HepG2 (cell line): Measurements from ENCODE around the gene B4GALT3. TPM values are rescaled to one million over a fixed set of nuclear protein-coding genes. Genes with fewer than 3 reads are reported as not detected.
A peak's percentile ranks its signal among the peaks of the same experiment; 100 is the strongest.

Experiments
- CBX2 ChIP-seq, 2 experiments: fragments of 200-600 bp in 1 of 2; sonication (generic); formaldehyde crosslinking in 1 of 2; IDR thresholded peaks; 2 replicates each; pipeline versions ENCODE4 v1.7.0 to v1.8.1; 2018 to 2022; ENCODE audit warnings: low read depth in 2 of 2, low read length in 1 of 2, mild to moderate bottlenecking in 1 of 2, missing genetic modification reagents in 1 of 2
- CREB1 ChIP-seq, 2 experiments: fragments of 450-650 bp in 1 of 2; IDR thresholded peaks; 2 replicates each; pipeline ENCODE4 v1.6.1; 2016 to 2017; ENCODE audit warnings: control low read depth in 1 of 2, mild to moderate bottlenecking in 1 of 2, missing compliant biosample characterization in 1 of 2, missing genetic modification characterization in 1 of 2
- HNRNPK ChIP-seq: fragments of 200-400 bp; formaldehyde crosslinking; IDR thresholded peaks from 2 replicates; pipeline ENCODE4 v1.6.1; 2018; ENCODE audit warnings: low read length, low read depth, moderate library complexity, mild to moderate bottlenecking; ENCODE audit not compliant: poor library complexity, severe bottlenecking
- HNRNPL ChIP-seq: fragments of 200-400 bp; formaldehyde crosslinking; IDR thresholded peaks from 2 replicates; pipeline ENCODE4 v1.6.1; 2017; ENCODE audit warnings: mild to moderate bottlenecking, low read depth, low read length
- KDM5B ChIP-seq: sonication (generic); formaldehyde crosslinking; IDR thresholded peaks from 2 replicates; pipeline ENCODE4 v1.4.0; 2020; ENCODE audit warnings: missing genetic modification reagents, mild to moderate bottlenecking, borderline replicate concordance
- MIXL1 ChIP-seq: IDR thresholded peaks from 2 replicates; pipeline ENCODE4 v1.6.1; 2016
- MXI1 ChIP-seq: IDR thresholded peaks from 3 replicates; pipeline ENCODE4 v1.6.1; 2012; ENCODE audit warnings: low read depth, low read length, inconsistent platforms, borderline replicate concordance
- MZF1 ChIP-seq: sonication (generic); formaldehyde crosslinking; IDR thresholded peaks from 2 replicates; pipeline ENCODE4 v1.8.1; 2023; ENCODE audit warnings: mild to moderate bottlenecking, missing genetic modification reagents, borderline replicate concordance
- NPAS2 ChIP-seq: sonication (generic); formaldehyde crosslinking; IDR thresholded peaks from 2 replicates; pipeline ENCODE4 v1.8.0; 2022; ENCODE audit warnings: mild to moderate bottlenecking, missing genetic modification reagents, borderline replicate concordance
- PAF1 ChIP-seq: IDR thresholded peaks from 2 replicates; pipeline ENCODE4 v1.6.1; 2016; ENCODE audit warnings: missing genetic modification reagents, missing compliant biosample characterization
- PHB2 ChIP-seq: fragments of 450-650 bp; IDR thresholded peaks from 2 replicates; pipeline ENCODE4 v1.6.1; 2018; ENCODE audit not compliant: partially characterized antibody
- RFX1 ChIP-seq: fragments of 450-650 bp; IDR thresholded peaks from 2 replicates; pipeline ENCODE4 v1.6.1; 2017
- SATB2 ChIP-seq: sonication (generic); formaldehyde crosslinking; IDR thresholded peaks from 2 replicates; pipeline ENCODE4 v1.5.0; 2020; ENCODE audit warnings: missing genetic modification reagents
- SMAD9 ChIP-seq: sonication (generic); formaldehyde crosslinking; IDR thresholded peaks from 2 replicates; pipeline ENCODE4 v1.5.1; 2020; ENCODE audit warnings: mild to moderate bottlenecking, missing genetic modification reagents
- SOX5 ChIP-seq: IDR thresholded peaks from 2 replicates; pipeline ENCODE4 v1.6.1; 2016; ENCODE audit warnings: borderline replicate concordance
- SOX6 ChIP-seq, 2 experiments: fragments of 450-650 bp in 1 of 2; sonication (generic) in 1 of 2; formaldehyde crosslinking in 1 of 2; IDR thresholded peaks; 2 replicates each; pipeline versions ENCODE4 v1.4.0 to v1.6.1; 2017 to 2020; ENCODE audit warnings: antibody characterized with exemption in 1 of 2, mild to moderate bottlenecking in 1 of 2, missing genetic modification reagents in 1 of 2
- SRSF1 ChIP-seq: fragments of 200-400 bp; formaldehyde crosslinking; optimal IDR thresholded peaks from 2 replicates; pipeline ENCODE3; 2017; ENCODE audit warnings: mild to moderate bottlenecking, low read depth, low read length, moderate library complexity
- THAP11 ChIP-seq: IDR thresholded peaks from 2 replicates; pipeline ENCODE4 v1.6.1; 2016; ENCODE audit warnings: missing biosample characterization, missing genetic modification reagents
- TMF1 ChIP-seq: sonication (generic); formaldehyde crosslinking; IDR thresholded peaks from 2 replicates; pipeline ENCODE4 v1.8.1; 2022; ENCODE audit warnings: low read depth, missing genetic modification reagents
- XRCC5 ChIP-seq: fragments of 200-400 bp; formaldehyde crosslinking; optimal IDR thresholded peaks from 2 replicates; pipeline ENCODE3; 2017; ENCODE audit warnings: mild to moderate bottlenecking, low read length
- ZNF354B ChIP-seq: sonication (generic); formaldehyde crosslinking; IDR thresholded peaks from 2 replicates; pipeline ENCODE4 v1.8.0; 2022; ENCODE audit warnings: mild to moderate bottlenecking, missing genetic modification reagents
- ZNF660 ChIP-seq: sonication (generic); formaldehyde crosslinking; IDR thresholded peaks from 2 replicates; pipeline ENCODE4 v1.5.1; 2020; ENCODE audit warnings: mild to moderate bottlenecking, low read depth, missing genetic modification reagents, borderline replicate concordance
- ZNF709 ChIP-seq: sonication (generic); formaldehyde crosslinking; IDR thresholded peaks from 2 replicates; pipeline ENCODE4 v1.5.0; 2020; ENCODE audit warnings: mild to moderate bottlenecking, missing genetic modification reagents
- ZNF782 ChIP-seq: sonication (generic); formaldehyde crosslinking; IDR thresholded peaks from 2 replicates; pipeline ENCODE4 v1.4.0; 2020; ENCODE audit warnings: missing genetic modification reagents, mild to moderate bottlenecking, borderline replicate concordance
- ZNF878 ChIP-seq: sonication (generic); formaldehyde crosslinking; IDR thresholded peaks from 2 replicates; pipeline ENCODE4 v1.8.1; 2023; ENCODE audit warnings: mild to moderate bottlenecking, missing genetic modification reagents, moderate library complexity
- polyA plus RNA-seq, 8 experiments: library from polyadenylated mRNA; depleted of rRNA in 3 of 8; stranded (reverse) in 7 of 8; unstranded in 1 of 8; fragments of >200 nt; fragmentation: Illumina TruSeq in 4 of 8; extraction: Trizol in 4 of 8; gene quantifications; 2 replicates each; pipeline versions ENCODE4 v1.2.1 to v1.2.3, GENCODE V29; 2011 to 2016; ENCODE audit warnings: low read depth in 4 of 8, missing spikeins in 1 of 8, mixed read lengths in 1 of 8; ENCODE audit not compliant: insufficient read depth in 1 of 8
- total RNA-seq, 5 experiments: library from RNA; depleted of rRNA; stranded (reverse); fragments of >200 nt; fragmentation: Illumina TruSeq; extraction: Trizol; gene quantifications; 2 replicates each; pipeline ENCODE4 v1.2.3, GENCODE V29; 2016; ENCODE audit warnings: low read depth in 1 of 5
- TF ChIP-seq, protein P1 (sequence below): sonication (generic); formaldehyde crosslinking; IDR thresholded peaks from 2 replicates; pipeline ENCODE4 v1.5.0; 2020; ENCODE audit warnings: missing genetic modification reagents
- TF ChIP-seq, protein P2 (sequence below): sonication (generic); formaldehyde crosslinking; IDR thresholded peaks from 2 replicates; pipeline ENCODE4 v1.4.0; 2020; ENCODE audit warnings: missing genetic modification reagents
- TF ChIP-seq, protein P3 (sequence below): sonication (generic); formaldehyde crosslinking; IDR thresholded peaks from 2 replicates; pipeline ENCODE4 v1.8.0; 2022; ENCODE audit warnings: mild to moderate bottlenecking, missing genetic modification reagents, moderate library complexity

B4GALT3 gene
- total and polyA plus RNA-seq, 2 of the 13 experiments (the other 11 are each of a cell fraction or from before 2014, with no cell fraction given): 35.6 to 40.4 TPM

DNA sequence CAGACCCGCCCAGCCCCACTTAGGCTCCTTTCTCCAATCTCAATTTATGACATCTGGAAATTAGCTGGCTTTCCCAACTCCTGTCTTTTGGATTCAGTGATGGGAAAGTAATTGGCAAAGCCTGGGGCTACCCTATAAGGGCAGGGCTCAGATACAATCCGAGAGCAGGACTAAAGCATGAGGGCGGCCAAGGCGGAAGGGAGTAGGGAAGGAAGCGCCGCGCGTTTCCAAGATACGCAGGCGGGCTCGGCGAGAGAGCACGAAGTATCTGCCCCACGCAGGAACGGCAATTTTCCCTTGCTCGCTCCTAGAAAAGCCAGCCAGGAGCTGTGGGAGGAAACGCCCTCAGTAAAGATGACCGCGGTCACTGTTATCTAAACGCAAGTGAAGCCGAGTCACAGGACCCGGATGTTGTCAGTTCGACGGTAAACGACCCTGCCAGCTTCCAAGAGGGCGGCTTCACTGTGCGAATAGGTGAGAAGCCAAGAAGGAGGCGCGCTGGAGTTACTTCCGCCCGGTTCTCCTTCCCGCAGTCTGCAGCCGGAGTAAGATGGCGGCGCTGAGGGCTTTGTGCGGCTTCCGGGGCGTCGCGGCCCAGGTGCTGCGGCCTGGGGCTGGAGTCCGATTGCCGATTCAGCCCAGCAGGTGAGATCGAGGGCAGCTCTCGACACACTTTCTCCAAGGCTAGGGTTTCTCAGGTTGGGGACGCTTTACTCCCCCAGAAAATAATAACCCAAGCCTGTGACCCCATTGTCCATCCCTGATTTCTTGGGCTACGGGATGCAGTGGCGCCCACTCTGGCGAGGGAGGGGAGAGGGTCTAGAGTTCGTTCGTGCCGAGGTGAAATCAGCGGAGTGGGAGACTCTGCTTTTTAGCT, 24.8 kb upstream of the B4GALT3 start, which contains the start of gene NDUFS2 (continued):
- TF ChIP-seq, protein P1, sequence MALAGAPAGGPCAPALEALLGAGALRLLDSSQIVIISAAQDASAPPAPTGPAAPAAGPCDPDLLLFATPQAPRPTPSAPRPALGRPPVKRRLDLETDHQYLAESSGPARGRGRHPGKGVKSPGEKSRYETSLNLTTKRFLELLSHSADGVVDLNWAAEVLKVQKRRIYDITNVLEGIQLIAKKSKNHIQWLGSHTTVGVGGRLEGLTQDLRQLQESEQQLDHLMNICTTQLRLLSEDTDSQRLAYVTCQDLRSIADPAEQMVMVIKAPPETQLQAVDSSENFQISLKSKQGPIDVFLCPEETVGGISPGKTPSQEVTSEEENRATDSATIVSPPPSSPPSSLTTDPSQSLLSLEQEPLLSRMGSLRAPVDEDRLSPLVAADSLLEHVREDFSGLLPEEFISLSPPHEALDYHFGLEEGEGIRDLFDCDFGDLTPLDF (CRISPR knock-in tag): no peak
- TF ChIP-seq ZNF782 (CRISPR knock-in tag) (no peak), HNRNPK (no peak), MXI1 (peak; percentile 37; the same call in 1 of the 3 replicates), PHB2 (no peak), SOX6 (IDR thresholded peaks at IDR 0.05) (no peak), SOX6 (CRISPR knock-in tag; IDR thresholded peaks at IDR 0.05) (peak; percentile 72), THAP11 (CRISPR knock-in tag) (peak; percentile 89), CREB1 (IDR thresholded peaks at IDR 0.05) (peak; percentile 75), CREB1 (CRISPR knock-in tag; IDR thresholded peaks at IDR 0.05) (peak; percentile 95), ZNF660 (CRISPR knock-in tag) (no peak), ZNF709 (peak; percentile 63; the same call in 1 of the 2 replicates), PAF1 (CRISPR knock-in tag) (no peak), MIXL1 (CRISPR knock-in tag) (no peak), SATB2 (CRISPR knock-in tag) (no peak; the same call in 1 of the 2 replicates), NPAS2 (CRISPR knock-in tag) (no peak), HNRNPL (0 out of 2 replicates have a peak, but pooled peaks have one; percentile 47), TMF1 (no peak; the same call in 1 of the 2 replicates), KDM5B (CRISPR knock-in tag) (peak; percentile 56; the same call in 1 of the 2 replicates), XRCC5 (peak; percentile 69), CBX2 (IDR thresholded peaks at IDR 0.05; ENCODE audit: low read depth, low read length) (no peak), CBX2 (CRISPR knock-in tag; IDR thresholded peaks at IDR 0.05; ENCODE audit: low read depth) (no peak), SMAD9 (no peak), ZNF354B (CRISPR knock-in tag) (0 out of 2 replicates have a peak, but pooled peaks have one; percentile 37), RFX1 (no peak), SOX5 (CRISPR knock-in tag) (0 out of 2 replicates have a peak, but pooled peaks have one; percentile 2), MZF1 (CRISPR knock-in tag) (no peak), SRSF1 (no peak), ZNF878 (0 out of 2 replicates have a peak, but pooled peaks have one; percentile 53)
- TF ChIP-seq, protein P2, sequence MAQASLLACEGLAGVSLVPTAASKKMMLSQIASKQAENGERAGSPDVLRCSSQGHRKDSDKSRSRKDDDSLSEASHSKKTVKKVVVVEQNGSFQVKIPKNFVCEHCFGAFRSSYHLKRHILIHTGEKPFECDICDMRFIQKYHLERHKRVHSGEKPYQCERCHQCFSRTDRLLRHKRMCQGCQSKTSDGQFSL (CRISPR knock-in tag): no peak; the same call in 1 of the 2 replicates
- TF ChIP-seq, protein P3, sequence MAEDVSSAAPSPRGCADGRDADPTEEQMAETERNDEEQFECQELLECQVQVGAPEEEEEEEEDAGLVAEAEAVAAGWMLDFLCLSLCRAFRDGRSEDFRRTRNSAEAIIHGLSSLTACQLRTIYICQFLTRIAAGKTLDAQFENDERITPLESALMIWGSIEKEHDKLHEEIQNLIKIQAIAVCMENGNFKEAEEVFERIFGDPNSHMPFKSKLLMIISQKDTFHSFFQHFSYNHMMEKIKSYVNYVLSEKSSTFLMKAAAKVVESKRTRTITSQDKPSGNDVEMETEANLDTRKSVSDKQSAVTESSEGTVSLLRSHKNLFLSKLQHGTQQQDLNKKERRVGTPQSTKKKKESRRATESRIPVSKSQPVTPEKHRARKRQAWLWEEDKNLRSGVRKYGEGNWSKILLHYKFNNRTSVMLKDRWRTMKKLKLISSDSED (CRISPR knock-in tag): 0 out of 2 replicates have a peak, but pooled peaks have one; percentile 31
